ENCODE measurements around the gene DCK. TPM values are rescaled to one million over a fixed set of nuclear protein-coding genes. Genes with fewer than 3 reads are reported as not detected.
"Not testable (repeated sequence)": the region's sequence is repeated elsewhere in the genome, so short reads cannot be mapped to it uniquely, and the experiment has no call there.

Gene DCK
- total RNA-seq, 1 donor from 2014 or later, result 7.5 TPM

- TF ChIP-seq, protein P1, sequence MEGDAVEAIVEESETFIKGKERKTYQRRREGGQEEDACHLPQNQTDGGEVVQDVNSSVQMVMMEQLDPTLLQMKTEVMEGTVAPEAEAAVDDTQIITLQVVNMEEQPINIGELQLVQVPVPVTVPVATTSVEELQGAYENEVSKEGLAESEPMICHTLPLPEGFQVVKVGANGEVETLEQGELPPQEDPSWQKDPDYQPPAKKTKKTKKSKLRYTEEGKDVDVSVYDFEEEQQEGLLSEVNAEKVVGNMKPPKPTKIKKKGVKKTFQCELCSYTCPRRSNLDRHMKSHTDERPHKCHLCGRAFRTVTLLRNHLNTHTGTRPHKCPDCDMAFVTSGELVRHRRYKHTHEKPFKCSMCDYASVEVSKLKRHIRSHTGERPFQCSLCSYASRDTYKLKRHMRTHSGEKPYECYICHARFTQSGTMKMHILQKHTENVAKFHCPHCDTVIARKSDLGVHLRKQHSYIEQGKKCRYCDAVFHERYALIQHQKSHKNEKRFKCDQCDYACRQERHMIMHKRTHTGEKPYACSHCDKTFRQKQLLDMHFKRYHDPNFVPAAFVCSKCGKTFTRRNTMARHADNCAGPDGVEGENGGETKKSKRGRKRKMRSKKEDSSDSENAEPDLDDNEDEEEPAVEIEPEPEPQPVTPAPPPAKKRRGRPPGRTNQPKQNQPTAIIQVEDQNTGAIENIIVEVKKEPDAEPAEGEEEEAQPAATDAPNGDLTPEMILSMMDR (IDR thresholded peaks at IDR 0.05; ENCODE audit: borderline replicate concordance), result no peak
- H3K27ac ChIP-seq (replicated peaks), result no peak overlapping the region
- no peaks in the 10 kb centered on the region for H3K9me3 ChIP-seq (replicated peaks)
- DNase-seq, result no peak
- peaks cover 13% of the 10 kb centered on the region for H3K4me1 ChIP-seq
- intact Hi-C loops (cut with micrococcal nuclease), result no loop called here
- H3K4me3 ChIP-seq, result no peak overlapping the region
- H3K36me3 ChIP-seq, result peaks cover 11% of the 10 kb centered on the region
- no peaks in the 10 kb centered on the region for H3K27me3 ChIP-seq (ENCODE audit: low read depth)
Measured at GRCh38 chr4:71026086-71026485, 32.6 kb downstream of the DCK start.

- TF ChIP-seq, protein P1 (IDR thresholded peaks at IDR 0.05; ENCODE audit: borderline replicate concordance), result no peak
- peaks cover 22% of the 10 kb centered on the region for H3K36me3 ChIP-seq
Measured at GRCh38 chr4:71027611-71028010, 34.2 kb downstream of the DCK start.

GRCh38 chr4:71029504-71029903 lies 36.1 kb downstream of the DCK start:
- TF ChIP-seq, protein P1 (IDR thresholded peaks at IDR 0.05; ENCODE audit: borderline replicate concordance), result no peak
- H3K27me3 ChIP-seq (ENCODE audit: low read depth), result no peaks in the 10 kb centered on the region
- no peaks in the 10 kb centered on the region for H3K9me3 ChIP-seq (replicated peaks)
- peaks cover 13% of the 10 kb centered on the region for H3K4me1 ChIP-seq
- peaks cover 28% of the 10 kb centered on the region for H3K36me3 ChIP-seq
- DNase-seq, result no peak
- no peak overlapping the region for H3K27ac ChIP-seq (replicated peaks)
- intact Hi-C loops (cut with micrococcal nuclease), result no loop called here
- no peak overlapping the region for H3K4me3 ChIP-seq

More at GRCh38 chr4:71027611-71028010, 34.2 kb downstream of the DCK start:
- intact Hi-C loops (cut with micrococcal nuclease), result no loop called here
- Histone ChIP-seq H3K27ac (replicated peaks) (no peak overlapping the region), H3K4me3 (no peak overlapping the region), H3K4me1 (peaks cover 13% of the 10 kb centered on the region), H3K9me3 (replicated peaks) (no peaks in the 10 kb centered on the region), H3K27me3 (ENCODE audit: low read depth) (no peaks in the 10 kb centered on the region)
- DNase-seq, result no peak

GRCh38 chr4:71032106-71032505 lies 38.7 kb downstream of the DCK start:
- H3K4me1 ChIP-seq, result not testable (repeated sequence)

DNA sequence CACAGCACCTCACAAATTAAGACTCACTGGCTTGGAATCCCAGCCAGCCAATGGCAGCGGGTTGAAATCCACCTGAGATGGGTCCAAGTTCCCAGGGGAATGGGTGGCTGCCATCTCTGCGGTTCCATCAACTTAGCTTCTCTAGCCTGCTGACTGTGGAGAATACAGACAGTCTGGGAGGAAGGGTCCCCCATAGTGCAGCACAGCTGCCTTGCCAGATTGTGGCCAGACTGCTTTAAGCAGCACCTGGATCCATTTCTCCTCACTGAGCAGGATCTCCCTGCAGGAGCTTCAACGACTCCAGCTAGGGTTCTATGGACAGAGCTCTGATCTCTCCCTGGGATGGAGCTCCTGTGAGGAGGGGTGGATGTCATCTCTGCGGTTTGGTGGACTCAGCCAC lies 51.8 kb downstream of the DCK start:
- Histone ChIP-seq H3K4me3 (no peak overlapping the region), H3K9me3 (replicated peaks) (peaks cover 10% of the 10 kb centered on the region), H3K4me1 (no peaks in the 10 kb centered on the region), H3K27ac (replicated peaks) (no peak overlapping the region), H3K36me3 (no peaks in the 10 kb centered on the region), H3K27me3 (ENCODE audit: low read depth) (no peaks in the 10 kb centered on the region)
- intact Hi-C loops (cut with micrococcal nuclease), result no loop called here
- no peak for DNase-seq
- TF ChIP-seq, protein P1 (IDR thresholded peaks at IDR 0.05; ENCODE audit: borderline replicate concordance), result no peak

More at GRCh38 chr4:71032106-71032505, 38.7 kb downstream of the DCK start:
- H3K9me3 ChIP-seq (replicated peaks); H3K27me3 ChIP-seq (ENCODE audit: low read depth); H3K4me3 ChIP-seq; intact Hi-C loops (cut with micrococcal nuclease); DNase-seq; H3K27ac ChIP-seq (replicated peaks): not testable (repeated sequence)
- peaks cover 28% of the 10 kb centered on the region for H3K36me3 ChIP-seq

DNA sequence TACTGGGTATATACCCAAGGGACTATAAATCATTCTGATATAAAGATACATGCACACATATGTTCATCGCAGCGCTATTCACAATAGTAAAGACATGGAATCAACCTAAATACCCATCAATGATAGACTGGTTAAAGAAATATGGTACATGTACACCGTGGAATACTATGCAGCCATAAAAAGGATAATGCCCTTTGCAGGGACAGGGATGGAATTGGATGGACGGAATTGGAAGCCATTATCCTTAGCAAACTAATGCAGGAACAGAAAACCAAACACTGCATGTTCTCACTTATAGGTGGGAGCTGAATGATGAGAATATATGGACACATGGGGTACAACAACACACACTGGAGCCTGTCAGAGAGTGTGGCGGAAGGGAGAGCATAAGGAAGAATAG lies 55.9 kb downstream of the DCK start:
- H3K4me1 ChIP-seq, result no peaks in the 10 kb centered on the region
- H3K27me3 ChIP-seq (ENCODE audit: low read depth), result no peaks in the 10 kb centered on the region
- intact Hi-C loops (cut with micrococcal nuclease), result no loop called here
- H3K4me3 ChIP-seq, result no peak overlapping the region
- no peak overlapping the region for H3K27ac ChIP-seq (replicated peaks)
- no peaks in the 10 kb centered on the region for H3K36me3 ChIP-seq
- no peak for DNase-seq
- peaks cover 5% of the 10 kb centered on the region for H3K9me3 ChIP-seq (replicated peaks)
- TF ChIP-seq, protein P1 (IDR thresholded peaks at IDR 0.05; ENCODE audit: borderline replicate concordance), result no peak

Data from left ventricle myocardium inferior (tissue), 1 donor.